Fibroblast of lung (primary cell): ENCODE data around the gene HSPBP1. TPM values are rescaled to one million over a fixed set of nuclear protein-coding genes. Genes with fewer than 3 reads are reported as not detected.

Experiments used
- DNase-seq, 2 donors: peaks; one replicate each; pipeline versions ENCODE4 v3.0.0 to v3.0.0-alpha.2; 2010; ENCODE audit warnings: low read depth in 2 of 2
- H2AFZ ChIP-seq: 2 replicates; pipeline ENCODE4 v1.5.1; 2012; ENCODE audit warnings: low read length, control low read depth, inconsistent platforms
- H3K27ac ChIP-seq: 2 replicates; pipeline ENCODE4 v1.5.1; 2011; ENCODE audit warnings: low read length, control low read depth; ENCODE audit not compliant: insufficient read depth
- H3K27me3 ChIP-seq: 2 replicates; pipeline ENCODE4 v1.5.1; 2011; ENCODE audit warnings: mild to moderate bottlenecking, low read length; ENCODE audit not compliant: control insufficient read depth, insufficient read depth
- H3K36me3 ChIP-seq: 2 replicates; pipeline ENCODE4 v1.5.1; 2011; ENCODE audit warnings: low read length; ENCODE audit not compliant: control insufficient read depth, insufficient read depth
- H3K4me1 ChIP-seq: 2 replicates; pipeline ENCODE4 v1.5.1; 2011; ENCODE audit warnings: low read length; ENCODE audit not compliant: control insufficient read depth, insufficient read depth; ENCODE audit errors: extremely low read depth
- H3K4me2 ChIP-seq: 2 replicates; pipeline ENCODE4 v1.5.1; 2011; ENCODE audit warnings: low read length, control low read depth; ENCODE audit not compliant: insufficient read depth; ENCODE audit errors: extremely low read depth
- H3K4me3 ChIP-seq, 4 experiments: fragments of 200-600 bp in 1 of 4; sonication (generic) in 1 of 4; replicated peaks in 1 of 4; 2 replicates each; pipeline ENCODE4 v1.5.1; 2011 to 2016; ENCODE audit warnings: low read length in 4 of 4, low read depth in 3 of 4, mild to moderate bottlenecking in 3 of 4, control low read depth in 2 of 4, inconsistent platforms in 1 of 4, mixed read lengths in 1 of 4; ENCODE audit not compliant: insufficient read depth in 1 of 4; ENCODE audit errors: control extremely low read depth in 1 of 4
- H3K79me2 ChIP-seq: 2 replicates; pipeline ENCODE4 v1.5.1; 2012; ENCODE audit warnings: mild to moderate bottlenecking, low read length, inconsistent platforms; ENCODE audit not compliant: control insufficient read depth, insufficient read depth
- H3K9ac ChIP-seq: 2 replicates; pipeline ENCODE4 v1.5.1; 2011; ENCODE audit warnings: mild to moderate bottlenecking, low read length, control low read depth; ENCODE audit not compliant: insufficient read depth
- H3K9me3 ChIP-seq: 2 replicates; pipeline ENCODE4 v1.5.1; 2012; ENCODE audit warnings: low read depth, low read length; ENCODE audit not compliant: control insufficient read depth, insufficient read depth
- H4K20me1 ChIP-seq: 2 replicates; pipeline ENCODE4 v1.5.1; 2011; ENCODE audit warnings: low read length; ENCODE audit not compliant: control insufficient read depth, insufficient read depth; ENCODE audit errors: extremely low read depth
- CTCF ChIP-seq, 2 donors: IDR thresholded peaks in 1 of 2; conservative IDR thresholded peaks in 1 of 2; 1 replicate in 1 of 2; 2 replicates in 1 of 2; pipeline ENCODE4 v1.5.1; 2011 to 2012; ENCODE audit warnings: low read length in 2 of 2, control low read depth in 1 of 2, inconsistent platforms in 1 of 2, low read depth in 1 of 2, mild to moderate bottlenecking in 1 of 2
- EZH2 ChIP-seq: IDR thresholded peaks from 2 replicates; pipeline ENCODE4 v1.5.1; 2012; ENCODE audit warnings: low read length, control low read depth, mild to moderate bottlenecking; ENCODE audit errors: missing control alignments
- polyA plus RNA-seq, 2 donors: library from polyadenylated mRNA; depleted of rRNA in 1 of 2; stranded (reverse) in 1 of 2; unstranded in 1 of 2; fragments of >200 nt; gene quantifications; 2 replicates each; pipeline ENCODE4 v1.2.1, GENCODE V29; 2011 to 2012; ENCODE audit warnings: missing spikeins in 1 of 2
- total RNA-seq: library from RNA; depleted of rRNA; stranded (reverse); fragments of >200 nt; gene quantifications from 2 replicates; pipeline ENCODE4 v1.2.1, GENCODE V29; 2014

The HSPBP1 gene
- total and polyA plus RNA-seq, 2 donors (not counting 1 experiment from before 2014, with no cell fraction given) = 12.5 to 21.5 TPM

- no peak overlapping the region for H3K27ac ChIP-seq
- H3K79me2 ChIP-seq = no peaks in the 10 kb centered on the region
- H3K9me3 ChIP-seq = no peaks in the 10 kb centered on the region
- TF ChIP-seq CTCF (conservative IDR thresholded peaks at IDR 0.05 in 1 of 2, IDR thresholded peaks at IDR 0.05 in 1 of 2; ENCODE audit: low read depth in 1 of 2, low read length in 2 of 2) = no peak
- TF ChIP-seq EZH2 = no peak
- no peak overlapping the region for H3K9ac ChIP-seq
- no peak for DNase-seq
- H3K4me3 ChIP-seq = no peak overlapping the region
- H3K4me1 ChIP-seq = no peaks in the 10 kb centered on the region
- H4K20me1 ChIP-seq = no peaks in the 10 kb centered on the region
- peaks cover 4% of the 10 kb centered on the region for H3K36me3 ChIP-seq
- no peak overlapping the region for H3K4me2 ChIP-seq
- H3K27me3 ChIP-seq = no peaks in the 10 kb centered on the region
- H2AFZ ChIP-seq = no peak overlapping the region
These were observed 7.8 kb downstream of the HSPBP1 start for GRCh38 chr19:55272142-55272541.

DNA sequence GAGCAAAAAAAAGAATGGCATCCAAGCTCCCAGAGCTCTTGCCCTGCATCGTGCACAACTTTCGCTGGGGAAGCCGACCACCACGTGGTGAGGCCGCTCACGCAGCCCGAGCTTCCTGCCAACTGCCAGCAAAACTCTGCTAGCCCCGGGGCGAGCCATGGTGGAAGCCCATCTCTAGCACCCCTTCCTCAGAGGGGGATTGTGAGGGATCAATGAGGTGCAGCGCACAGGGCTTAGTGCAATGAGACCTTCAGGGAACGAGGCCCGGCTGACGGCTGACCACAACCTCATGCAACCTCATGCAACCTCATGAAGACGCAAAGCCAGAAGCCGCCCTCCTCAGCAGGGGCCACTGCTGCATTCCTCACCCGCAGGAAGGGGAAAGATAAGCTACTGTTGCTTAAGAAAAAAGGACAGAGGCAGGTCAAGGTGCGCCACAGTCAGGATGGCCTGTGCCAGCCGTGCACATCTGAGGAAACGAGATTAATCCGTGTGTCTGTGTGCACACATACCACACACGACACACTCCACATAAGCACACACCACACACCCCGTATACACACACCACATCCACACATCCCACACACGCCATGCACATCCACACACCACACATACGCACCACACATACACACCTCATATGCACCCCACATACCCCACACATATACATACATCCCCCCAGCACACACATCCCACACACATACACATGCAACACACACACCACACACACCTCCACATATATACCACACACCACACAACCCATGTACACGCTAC lies 9.6 kb downstream of the HSPBP1 start:
- Histone ChIP-seq H4K20me1 (no peaks in the 10 kb centered on the region), H3K4me2 (no peak overlapping the region), H3K4me3 (no peak overlapping the region), H3K9me3 (no peaks in the 10 kb centered on the region), H3K9ac (no peak overlapping the region), H2AFZ (no peak overlapping the region), H3K36me3 (peaks cover 3% of the 10 kb centered on the region), H3K4me1 (no peaks in the 10 kb centered on the region), H3K27ac (no peak overlapping the region), H3K79me2 (peaks cover 2% of the 10 kb centered on the region), H3K27me3 (no peaks in the 10 kb centered on the region)
- DNase-seq = no peak
- TF ChIP-seq EZH2 (no peak), CTCF (conservative IDR thresholded peaks at IDR 0.05 in 1 of 2, IDR thresholded peaks at IDR 0.05 in 1 of 2; ENCODE audit: low read depth in 1 of 2, low read length in 2 of 2) (no peak)

- no peaks in the 10 kb centered on the region for H3K27me3 ChIP-seq
- H3K27ac ChIP-seq = no peak overlapping the region
- no peak overlapping the region for H2AFZ ChIP-seq
- H3K36me3 ChIP-seq = peaks cover 4% of the 10 kb centered on the region
- no peak overlapping the region for H3K9ac ChIP-seq
- H3K4me1 ChIP-seq = no peaks in the 10 kb centered on the region
- H3K4me3 ChIP-seq = no peak overlapping the region
- peaks cover 2% of the 10 kb centered on the region for H3K79me2 ChIP-seq
- H4K20me1 ChIP-seq = no peaks in the 10 kb centered on the region
- no peaks in the 10 kb centered on the region for H3K9me3 ChIP-seq
- DNase-seq = no peak
- TF ChIP-seq CTCF (conservative IDR thresholded peaks at IDR 0.05 in 1 of 2, IDR thresholded peaks at IDR 0.05 in 1 of 2; ENCODE audit: low read depth in 1 of 2, low read length in 2 of 2) (no peak), EZH2 (no peak)
- no peak overlapping the region for H3K4me2 ChIP-seq
These were observed 10.6 kb downstream of the HSPBP1 start for GRCh38 chr19:55269299-55269698.
